Cardiac muscle cell (in vitro differentiated cells and primary cell): ENCODE measurements around the gene CABP7. TPM values are rescaled to one million over a fixed set of nuclear protein-coding genes. Genes with fewer than 3 reads are reported as not detected.

Source experiments
- DNase-seq, 2 donors: peaks; one replicate each; pipeline versions ENCODE4 v3.0.0 to v3.0.0-alpha.2; 2010 to 2017; ENCODE audit warnings: low read depth in 1 of 2, low spot score in 1 of 2
- H3K27ac ChIP-seq: fragments of 200-600 bp; sonication (generic); 2 replicates; pipeline ENCODE4 v1.5.1; 2016
- H3K27me3 ChIP-seq: fragments of 200-600 bp; sonication (generic); 2 replicates; pipeline ENCODE4 v1.6.0; 2016; ENCODE audit warnings: control low read depth
- H3K36me3 ChIP-seq: fragments of 200-600 bp; sonication (generic); 2 replicates; pipeline ENCODE4 v1.5.1; 2016; ENCODE audit warnings: control low read depth
- H3K4me1 ChIP-seq: fragments of 200-600 bp; sonication (generic); 2 replicates; pipeline ENCODE4 v1.8.1; 2017; ENCODE audit warnings: low read depth, mild to moderate bottlenecking, mixed run types
- H3K4me3 ChIP-seq: fragments of 200-600 bp; sonication (generic); 2 replicates; pipeline ENCODE4 v1.5.1; 2016; ENCODE audit warnings: mild to moderate bottlenecking
- H3K9me3 ChIP-seq: fragments of 200-600 bp; sonication (generic); 2 replicates; pipeline ENCODE4 v1.5.1; 2017; ENCODE audit warnings: low read depth, mild to moderate bottlenecking, control low read depth
- polyA plus RNA-seq: library from polyadenylated mRNA; unstranded; fragments of >200 nt; fragmentation: Nextera tagmentation; extraction: Ambion mirVana; gene quantifications from 2 replicates; pipeline ENCODE4 v1.2.1, GENCODE V29; 2016
- total RNA-seq: library from RNA; depleted of rRNA; stranded (reverse); fragments of >200 nt; gene quantifications from 2 replicates; pipeline ENCODE4 v1.2.3, GENCODE V29; 2016
- TF ChIP-seq, protein P1 (sequence below): IDR thresholded peaks from 2 replicates; pipeline ENCODE4 v1.5.1; 2012; ENCODE audit warnings: low read depth, mild to moderate bottlenecking, low read length

Gene CABP7
- total and polyA plus RNA-seq, 2 experiments from 2014 or later: 0.11 TPM; not detected in 1

DNA sequence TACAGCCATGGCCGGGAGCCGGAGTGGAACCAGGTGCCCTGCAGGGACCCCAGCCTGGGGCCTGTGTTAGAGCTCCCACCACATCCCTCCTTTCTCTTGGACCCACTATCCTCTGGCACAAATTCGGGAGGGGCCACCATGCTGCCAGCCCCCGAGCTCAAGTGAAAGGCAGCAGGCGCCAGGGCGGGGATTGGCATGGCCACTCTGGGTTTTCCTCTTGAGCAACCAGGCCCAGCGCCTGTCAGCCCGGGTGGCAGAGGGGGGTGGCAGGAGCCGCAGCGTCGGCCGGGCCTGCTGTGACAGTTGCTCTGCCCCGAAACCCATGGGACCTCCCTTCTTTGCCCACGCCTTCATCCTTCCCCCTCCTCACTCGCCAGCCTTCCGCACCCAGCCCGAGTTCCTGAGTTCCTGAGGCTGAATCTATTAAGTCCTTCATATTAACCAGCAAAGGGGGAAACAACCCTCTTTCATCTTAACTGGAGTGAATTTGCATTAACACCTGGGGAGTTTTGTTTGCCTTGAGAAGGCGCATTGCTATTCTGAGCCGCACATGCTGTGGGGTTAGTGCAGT is 16.8 kb upstream of the CABP7 start:
- H3K4me1 ChIP-seq: peaks cover 10% of the 10 kb centered on the region
- H3K4me3 ChIP-seq: no peak overlapping the region
- no peak for DNase-seq
- peaks cover 26% of the 10 kb centered on the region for H3K27me3 ChIP-seq
- no peaks in the 10 kb centered on the region for H3K36me3 ChIP-seq
- no peaks in the 10 kb centered on the region for H3K9me3 ChIP-seq
- TF ChIP-seq, protein P1, sequence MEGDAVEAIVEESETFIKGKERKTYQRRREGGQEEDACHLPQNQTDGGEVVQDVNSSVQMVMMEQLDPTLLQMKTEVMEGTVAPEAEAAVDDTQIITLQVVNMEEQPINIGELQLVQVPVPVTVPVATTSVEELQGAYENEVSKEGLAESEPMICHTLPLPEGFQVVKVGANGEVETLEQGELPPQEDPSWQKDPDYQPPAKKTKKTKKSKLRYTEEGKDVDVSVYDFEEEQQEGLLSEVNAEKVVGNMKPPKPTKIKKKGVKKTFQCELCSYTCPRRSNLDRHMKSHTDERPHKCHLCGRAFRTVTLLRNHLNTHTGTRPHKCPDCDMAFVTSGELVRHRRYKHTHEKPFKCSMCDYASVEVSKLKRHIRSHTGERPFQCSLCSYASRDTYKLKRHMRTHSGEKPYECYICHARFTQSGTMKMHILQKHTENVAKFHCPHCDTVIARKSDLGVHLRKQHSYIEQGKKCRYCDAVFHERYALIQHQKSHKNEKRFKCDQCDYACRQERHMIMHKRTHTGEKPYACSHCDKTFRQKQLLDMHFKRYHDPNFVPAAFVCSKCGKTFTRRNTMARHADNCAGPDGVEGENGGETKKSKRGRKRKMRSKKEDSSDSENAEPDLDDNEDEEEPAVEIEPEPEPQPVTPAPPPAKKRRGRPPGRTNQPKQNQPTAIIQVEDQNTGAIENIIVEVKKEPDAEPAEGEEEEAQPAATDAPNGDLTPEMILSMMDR: no peak
- no peak overlapping the region for H3K27ac ChIP-seq

DNA sequence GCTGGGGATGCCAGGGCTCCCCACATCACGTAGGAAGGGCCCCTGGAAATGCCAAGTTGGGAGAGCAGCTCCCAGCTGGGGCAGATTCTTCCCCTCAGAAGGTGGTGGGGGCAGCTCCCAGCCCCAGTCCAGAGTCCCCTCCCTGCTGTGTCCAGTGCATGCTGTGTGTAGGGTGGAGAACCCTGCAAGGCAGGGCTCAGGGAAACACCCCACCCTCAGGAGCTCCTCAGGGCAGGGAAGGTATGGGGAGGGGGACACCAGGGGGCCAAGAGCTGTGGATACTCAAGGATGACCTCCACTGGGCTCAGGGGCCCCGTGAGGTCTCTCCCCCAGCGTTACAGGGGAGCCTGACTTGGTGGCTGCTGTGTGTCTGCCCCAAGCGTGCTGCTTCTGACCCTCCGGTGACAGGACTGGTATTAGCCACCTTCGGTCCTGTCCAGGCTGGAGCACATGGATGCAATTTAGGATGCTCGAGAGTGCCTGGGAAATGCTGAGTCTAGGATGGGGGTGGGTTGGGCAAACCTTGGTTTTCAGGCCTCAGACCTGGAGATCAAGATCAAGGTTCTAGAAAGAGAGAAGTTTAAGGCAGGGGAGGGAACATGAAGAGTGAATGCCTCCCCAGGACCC is 16.1 kb upstream of the CABP7 start:
- TF ChIP-seq, protein P1: no peak
- no peak overlapping the region for H3K4me3 ChIP-seq
- H3K27ac ChIP-seq: no peak overlapping the region
- H3K4me1 ChIP-seq: peaks cover 3% of the 10 kb centered on the region
- H3K27me3 ChIP-seq: peaks cover 27% of the 10 kb centered on the region
- DNase-seq: no peak
- H3K36me3 ChIP-seq: no peaks in the 10 kb centered on the region
- no peaks in the 10 kb centered on the region for H3K9me3 ChIP-seq

DNA sequence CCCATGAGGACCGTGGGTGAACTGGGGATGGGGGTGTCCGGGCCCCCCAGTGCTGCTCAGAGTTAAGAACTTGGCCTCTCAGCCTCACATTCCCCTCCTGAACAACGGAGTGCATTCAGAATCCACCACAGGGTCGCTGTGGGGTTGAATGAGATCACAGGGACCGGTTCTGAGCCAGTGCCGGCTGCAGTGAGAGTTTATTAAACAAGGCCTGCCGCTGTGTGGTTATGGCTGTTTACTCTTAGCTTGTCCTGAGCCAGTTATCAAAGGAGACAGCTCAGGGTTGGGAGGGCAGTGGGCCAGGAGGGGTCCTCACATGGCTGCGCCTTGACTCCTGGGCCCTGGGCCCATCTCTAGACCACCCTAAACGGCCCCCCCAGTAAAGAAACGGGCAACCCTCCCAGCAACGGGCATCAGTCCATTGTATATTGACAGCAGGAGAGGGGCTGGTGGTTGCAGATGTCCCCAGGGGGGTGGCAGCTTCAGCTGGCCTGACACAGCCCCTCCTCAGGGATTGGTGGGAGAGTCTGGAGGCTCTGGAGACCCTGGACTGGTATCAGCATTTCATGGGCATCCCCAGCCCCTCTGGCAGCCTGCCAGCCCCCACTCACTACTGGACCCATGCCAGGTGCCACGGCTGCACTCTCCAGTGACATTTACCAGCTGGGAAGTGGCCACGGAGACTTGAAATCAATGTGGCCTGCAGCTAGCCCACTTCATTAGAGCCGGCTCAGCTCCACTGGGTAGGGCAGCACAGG is 15.1 kb upstream of the CABP7 start:
- Histone ChIP-seq H3K27ac (no peak overlapping the region), H3K36me3 (no peaks in the 10 kb centered on the region), H3K4me3 (no peak overlapping the region), H3K27me3 (peaks cover 32% of the 10 kb centered on the region), H3K4me1 (no peaks in the 10 kb centered on the region), H3K9me3 (no peaks in the 10 kb centered on the region)
- DNase-seq: peak in 1 of 2 donors; percentile 35
- TF ChIP-seq, protein P1: no peak

DNA sequence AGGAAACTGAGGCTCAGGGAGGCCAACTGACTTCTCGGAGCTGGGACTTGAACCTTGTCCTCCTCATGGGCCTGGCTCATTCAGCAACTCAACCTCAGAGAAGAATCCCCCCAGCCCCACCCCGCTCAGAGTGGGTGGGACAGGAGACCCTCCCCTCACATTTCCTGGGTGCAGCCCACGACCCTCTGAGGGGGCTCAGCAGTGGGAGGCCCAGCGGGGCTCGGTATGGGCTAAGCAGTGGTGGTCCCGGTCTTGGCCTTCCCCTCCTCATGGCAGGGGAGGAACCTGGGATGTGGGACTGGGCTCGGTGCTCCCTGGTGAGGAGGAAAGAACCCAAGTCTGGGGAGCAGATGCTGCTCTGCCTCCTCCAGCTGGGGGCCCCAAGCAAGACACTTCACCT is 14.2 kb upstream of the CABP7 start:
- Histone ChIP-seq H3K36me3 (no peaks in the 10 kb centered on the region), H3K4me1 (no peaks in the 10 kb centered on the region), H3K4me3 (no peak overlapping the region), H3K27ac (no peak overlapping the region), H3K9me3 (no peaks in the 10 kb centered on the region), H3K27me3 (peaks cover 38% of the 10 kb centered on the region)
- no peak for DNase-seq
- TF ChIP-seq, protein P1: no peak

DNA sequence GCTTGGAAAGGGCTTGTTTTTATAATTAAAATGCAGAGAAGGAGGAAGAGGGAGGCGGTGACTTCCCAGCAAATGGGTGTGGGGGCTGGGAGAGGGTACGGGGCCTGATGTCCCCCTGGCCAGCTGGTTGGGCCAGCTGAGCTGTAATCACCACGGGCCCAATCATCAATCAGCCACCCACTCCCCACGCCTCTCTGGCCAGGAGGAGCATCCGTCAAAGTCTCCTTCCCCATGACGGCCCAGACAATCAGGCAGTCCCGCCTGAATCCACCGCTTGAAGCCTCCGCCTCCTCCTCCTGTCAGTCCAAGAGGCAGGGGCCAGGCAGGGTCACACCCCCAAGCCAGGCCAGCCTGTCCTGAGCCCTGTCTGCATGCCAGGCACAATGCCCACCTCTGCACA is 13.3 kb upstream of the CABP7 start:
- H3K9me3 ChIP-seq: no peaks in the 10 kb centered on the region
- no peak for DNase-seq
- H3K36me3 ChIP-seq: no peaks in the 10 kb centered on the region
- peaks cover 39% of the 10 kb centered on the region for H3K27me3 ChIP-seq
- no peak overlapping the region for H3K27ac ChIP-seq
- TF ChIP-seq, protein P1: no peak
- no peak overlapping the region for H3K4me3 ChIP-seq
- no peaks in the 10 kb centered on the region for H3K4me1 ChIP-seq
